ENCODE data around the gene CLIP3.

CLIP3 gene

GRCh38 chr19:36059180-36059910 lies 26.7 kb upstream of the CLIP3 start:
- H3K36me3 Mint-ChIP-seq (ENCODE audit: insufficient read depth) = peaks cover 6% of the 10 kb centered on the region
- H3K9me3 Mint-ChIP-seq = no peaks in the 10 kb centered on the region
- ATAC-seq (replicated peaks; ENCODE audit: extremely low read depth, poor library complexity, severe bottlenecking) (no peak), DNase-seq (ENCODE audit: low spot score in 2 of 2) (no peak)
- no peak overlapping the region for H3K27ac Mint-ChIP-seq (ENCODE audit: low read depth)
- H3K27me3 Mint-ChIP-seq = no peaks in the 10 kb centered on the region
- H3K4me3 Mint-ChIP-seq = no peak overlapping the region
- peaks cover 12% of the 10 kb centered on the region for H3K4me1 Mint-ChIP-seq

DNA sequence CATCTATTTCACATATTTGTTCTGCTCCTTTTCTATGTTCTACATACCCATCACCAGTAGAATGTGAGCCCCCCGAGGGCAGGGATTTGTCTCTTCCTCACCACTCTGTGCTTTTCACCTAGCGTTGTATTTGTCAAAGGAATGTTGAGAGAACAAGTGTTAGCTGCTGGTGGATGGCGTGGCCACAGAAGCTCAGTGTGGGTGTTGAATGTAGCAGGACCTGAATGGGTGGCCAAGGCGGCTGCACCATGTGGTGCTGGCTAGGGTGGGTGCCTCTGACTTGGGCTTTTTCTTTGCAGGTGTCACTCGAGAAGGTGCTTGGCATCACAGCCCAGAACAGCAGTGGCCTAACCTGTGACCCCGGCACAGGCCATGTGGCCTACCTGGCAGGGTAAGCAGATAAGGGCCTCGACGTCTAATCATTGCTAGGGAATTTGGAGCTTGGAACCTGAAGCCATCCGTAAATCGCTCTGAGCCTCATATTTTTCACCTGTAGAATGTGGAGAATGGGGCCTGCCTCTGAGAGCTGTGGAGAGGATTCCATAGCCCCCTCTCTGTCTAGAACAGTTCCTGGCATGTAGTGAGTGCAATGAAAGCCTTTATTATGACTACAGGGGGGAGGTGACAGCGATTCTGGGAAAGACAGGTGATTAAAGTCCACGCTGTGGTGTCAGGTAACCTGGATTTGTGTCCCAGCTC lies 26.0 kb upstream of the CLIP3 start:
- Mint-ChIP-seq H3K4me1 (peaks cover 17% of the 10 kb centered on the region), H3K36me3 (ENCODE audit: insufficient read depth) (peaks cover 11% of the 10 kb centered on the region), H3K27ac (ENCODE audit: low read depth) (no peak overlapping the region), H3K9me3 (no peaks in the 10 kb centered on the region), H3K27me3 (no peaks in the 10 kb centered on the region), H3K4me3 (no peak overlapping the region)
- DNase-seq (ENCODE audit: low spot score in 2 of 2) (no peak), ATAC-seq (replicated peaks; ENCODE audit: extremely low read depth, poor library complexity, severe bottlenecking) (no peak)

DNA sequence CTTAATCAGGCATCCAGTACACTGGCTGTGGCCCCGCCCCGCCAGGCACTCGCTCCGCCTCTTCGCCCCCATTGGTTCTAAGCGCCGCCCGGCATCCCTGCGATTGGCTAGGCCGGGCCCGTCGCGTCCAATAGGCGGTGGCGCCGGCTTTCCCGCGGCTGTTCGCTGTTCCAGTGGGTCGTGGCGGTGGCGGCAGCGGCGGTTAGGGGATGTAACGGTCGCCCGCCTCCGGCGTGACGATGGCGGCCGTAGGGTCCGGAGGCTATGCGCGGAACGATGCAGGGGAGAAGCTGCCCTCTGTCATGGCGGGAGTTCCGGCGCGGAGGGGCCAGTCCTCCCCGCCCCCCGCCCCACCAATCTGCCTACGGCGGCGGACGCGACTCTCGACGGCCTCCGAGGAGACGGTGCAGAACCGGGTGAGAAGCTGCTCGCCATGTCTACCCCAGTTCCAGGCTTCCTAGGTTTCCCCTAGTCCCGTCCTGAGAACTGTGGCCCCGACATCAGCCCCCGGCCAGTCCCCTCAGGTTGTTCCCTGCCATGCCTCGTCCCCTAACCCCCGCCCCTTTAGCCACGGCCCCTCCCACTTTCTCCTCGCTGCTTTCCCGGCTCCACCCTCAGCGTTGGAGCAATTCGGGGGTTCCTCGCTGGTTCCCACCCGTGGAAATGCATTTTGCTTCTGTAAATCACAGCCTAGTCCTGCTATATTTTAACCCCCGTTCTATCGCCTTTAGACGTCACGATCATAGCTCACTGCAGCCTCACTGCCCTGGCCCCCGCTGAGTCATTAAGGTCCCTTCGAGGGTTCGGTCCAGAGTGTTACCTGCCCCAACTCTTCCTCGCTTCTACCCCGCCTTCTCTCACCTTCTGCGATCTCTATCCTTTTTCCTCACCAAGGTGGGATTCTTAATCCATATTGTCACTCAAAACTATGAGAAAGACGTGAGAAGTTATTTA lies 22.3 kb upstream of the CLIP3 start, which contains the start of gene WDR62:
TSS of gene WDR62 (plus strand) at position 165 of the 954 bp plus-strand sequence. CDS start at position 240, 75 bp downstream.
- Mint-ChIP-seq H3K9me3 (no peaks in the 10 kb centered on the region), H3K27ac (ENCODE audit: low read depth) (peak within 1 kb of the TSS; percentile 72), H3K4me3 (peak within 1 kb of the TSS; percentile 91), H3K36me3 (ENCODE audit: insufficient read depth) (peaks cover 10% of the 10 kb centered on the region), H3K4me1 (peaks cover 33% of the 10 kb centered on the region), H3K27me3 (no peaks in the 10 kb centered on the region)
- DNase-seq (ENCODE audit: low spot score in 2 of 2) (peak in 1 of 2 donors; percentile 17), ATAC-seq (replicated peaks; ENCODE audit: extremely low read depth, poor library complexity, severe bottlenecking) (peak; percentile 71)

- ATAC-seq (replicated peaks; ENCODE audit: extremely low read depth, poor library complexity, severe bottlenecking) = peak; percentile 88
- Mint-ChIP-seq H3K27me3 (no peaks in the 10 kb centered on the region), H3K36me3 (ENCODE audit: insufficient read depth) (peaks cover 10% of the 10 kb centered on the region), H3K4me1 (peaks cover 33% of the 10 kb centered on the region), H3K27ac (ENCODE audit: low read depth) (peak within 1 kb of the TSS; percentile 72), H3K9me3 (no peaks in the 10 kb centered on the region), H3K4me3 (peak within 1 kb of the TSS; percentile 91)
- DNase-seq (ENCODE audit: low spot score in 2 of 2) = peak; percentile 99 to 100
These were observed 21.6 kb upstream of the CLIP3 start, which contains the start of gene THAP8 for GRCh38 chr19:36054119-36054732. THAP8 (minus strand) TSS chr19:36054285; CDS start chr19:36054217, 68 bp downstream.

GRCh38 chr19:36051637-36052036 lies 19.0 kb upstream of the CLIP3 start:
- no peak overlapping the region for H3K4me3 Mint-ChIP-seq
- H3K4me1 Mint-ChIP-seq = peaks cover 33% of the 10 kb centered on the region
- H3K36me3 Mint-ChIP-seq (ENCODE audit: insufficient read depth) = peaks cover 10% of the 10 kb centered on the region
- H3K27ac Mint-ChIP-seq (ENCODE audit: low read depth) = no peak overlapping the region
- H3K9me3 Mint-ChIP-seq = no peaks in the 10 kb centered on the region
- H3K27me3 Mint-ChIP-seq = no peaks in the 10 kb centered on the region
- ATAC-seq (replicated peaks; ENCODE audit: extremely low read depth, poor library complexity, severe bottlenecking) = no peak
- DNase-seq (ENCODE audit: low spot score in 2 of 2) = no peak

GRCh38 chr19:36051236-36051635 lies 18.6 kb upstream of the CLIP3 start:
- H3K4me1 Mint-ChIP-seq = peaks cover 31% of the 10 kb centered on the region
- DNase-seq (ENCODE audit: low spot score in 2 of 2) = no peak
- no peak overlapping the region for H3K4me3 Mint-ChIP-seq
- no peak overlapping the region for H3K27ac Mint-ChIP-seq (ENCODE audit: low read depth)
- no peaks in the 10 kb centered on the region for H3K27me3 Mint-ChIP-seq
- no peaks in the 10 kb centered on the region for H3K9me3 Mint-ChIP-seq
- ATAC-seq (replicated peaks; ENCODE audit: extremely low read depth, poor library complexity, severe bottlenecking) = no peak
- H3K36me3 Mint-ChIP-seq (ENCODE audit: insufficient read depth) = peaks cover 10% of the 10 kb centered on the region

DNA sequence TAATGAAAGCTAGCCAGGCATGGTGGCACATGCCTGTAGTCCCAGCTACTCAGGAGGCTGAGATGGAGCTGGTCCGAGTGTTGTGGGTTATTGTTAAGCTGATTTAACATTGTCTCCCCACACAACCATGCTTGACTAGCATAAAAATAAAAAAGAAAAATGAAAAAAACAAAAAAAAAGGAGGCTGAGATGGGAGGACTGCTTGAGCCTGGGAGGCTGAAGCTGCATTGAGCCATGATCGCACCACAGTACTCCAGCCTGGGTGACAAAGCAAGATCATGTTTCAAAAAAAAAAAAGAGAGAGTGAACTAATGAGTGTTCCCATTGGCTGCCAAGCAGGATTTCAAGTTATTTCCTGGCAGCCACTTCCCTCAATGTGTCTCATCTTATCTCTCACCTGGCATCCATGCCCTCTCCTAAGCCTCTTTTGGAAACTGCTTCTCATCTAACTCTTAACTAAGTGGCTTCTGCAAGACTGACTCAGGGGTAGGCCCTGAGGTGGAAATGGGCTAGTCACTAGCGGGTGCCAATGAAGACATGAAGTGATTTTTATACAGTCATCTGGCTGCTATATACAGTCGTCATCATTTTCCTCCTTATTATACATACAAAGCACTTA lies 16.5 kb upstream of the CLIP3 start:
- Mint-ChIP-seq H3K27me3 (no peaks in the 10 kb centered on the region), H3K36me3 (ENCODE audit: insufficient read depth) (peaks cover 5% of the 10 kb centered on the region), H3K27ac (ENCODE audit: low read depth) (no peak overlapping the region), H3K4me1 (peaks cover 20% of the 10 kb centered on the region), H3K4me3 (no peak overlapping the region), H3K9me3 (no peaks in the 10 kb centered on the region)
- no peak for DNase-seq (ENCODE audit: low spot score in 2 of 2)
- no peak for ATAC-seq (replicated peaks; ENCODE audit: extremely low read depth, poor library complexity, severe bottlenecking)

DNA sequence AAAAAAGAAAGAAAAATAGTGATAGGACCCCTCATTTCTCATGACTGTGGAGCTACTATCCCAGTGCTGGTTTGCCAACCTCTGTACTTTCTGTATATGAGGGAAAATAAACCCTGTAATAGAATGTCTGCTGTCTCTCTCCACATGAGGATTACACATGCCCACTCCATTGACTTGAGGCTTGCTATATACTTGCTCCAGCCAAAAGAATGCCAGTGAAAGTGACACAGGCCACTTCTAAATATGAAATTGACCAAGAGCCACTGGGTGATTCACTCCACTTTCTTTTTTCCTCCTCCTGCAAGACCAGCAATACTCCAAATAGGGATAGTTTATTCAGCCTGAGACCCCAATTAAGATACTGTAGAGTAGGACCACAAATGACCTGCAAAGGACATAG lies 15.2 kb upstream of the CLIP3 start:
- Mint-ChIP-seq H3K4me3 (no peak overlapping the region), H3K9me3 (no peaks in the 10 kb centered on the region), H3K4me1 (peaks cover 12% of the 10 kb centered on the region), H3K27ac (ENCODE audit: low read depth) (no peak overlapping the region), H3K27me3 (no peaks in the 10 kb centered on the region), H3K36me3 (ENCODE audit: insufficient read depth) (peaks cover 1% of the 10 kb centered on the region)
- DNase-seq (ENCODE audit: low spot score in 2 of 2) = no peak
- no peak for ATAC-seq (replicated peaks; ENCODE audit: extremely low read depth, poor library complexity, severe bottlenecking)

GRCh38 chr19:36046443-36047050 lies 13.9 kb upstream of the CLIP3 start:
- DNase-seq (ENCODE audit: low spot score in 2 of 2) = no peak
- H3K9me3 Mint-ChIP-seq = no peaks in the 10 kb centered on the region
- no peak overlapping the region for H3K4me3 Mint-ChIP-seq

GRCh38 chr19:36043952-36044351 lies 11.3 kb upstream of the CLIP3 start:
- Mint-ChIP-seq H3K36me3 (ENCODE audit: insufficient read depth) (peaks cover 3% of the 10 kb centered on the region), H3K4me3 (no peak overlapping the region), H3K4me1 (no peaks in the 10 kb centered on the region), H3K9me3 (no peaks in the 10 kb centered on the region), H3K27me3 (no peaks in the 10 kb centered on the region), H3K27ac (ENCODE audit: low read depth) (no peak overlapping the region)
- DNase-seq (ENCODE audit: low spot score in 2 of 2) (no peak), ATAC-seq (replicated peaks; ENCODE audit: extremely low read depth, poor library complexity, severe bottlenecking) (no peak)

More at GRCh38 chr19:36046443-36047050, 13.9 kb upstream of the CLIP3 start:
- no peak for ATAC-seq (replicated peaks; ENCODE audit: extremely low read depth, poor library complexity, severe bottlenecking)
- H3K36me3 Mint-ChIP-seq (ENCODE audit: insufficient read depth) = no peaks in the 10 kb centered on the region
- H3K4me1 Mint-ChIP-seq = peaks cover 11% of the 10 kb centered on the region
- no peaks in the 10 kb centered on the region for H3K27me3 Mint-ChIP-seq
- no peak overlapping the region for H3K27ac Mint-ChIP-seq (ENCODE audit: low read depth)

DNA sequence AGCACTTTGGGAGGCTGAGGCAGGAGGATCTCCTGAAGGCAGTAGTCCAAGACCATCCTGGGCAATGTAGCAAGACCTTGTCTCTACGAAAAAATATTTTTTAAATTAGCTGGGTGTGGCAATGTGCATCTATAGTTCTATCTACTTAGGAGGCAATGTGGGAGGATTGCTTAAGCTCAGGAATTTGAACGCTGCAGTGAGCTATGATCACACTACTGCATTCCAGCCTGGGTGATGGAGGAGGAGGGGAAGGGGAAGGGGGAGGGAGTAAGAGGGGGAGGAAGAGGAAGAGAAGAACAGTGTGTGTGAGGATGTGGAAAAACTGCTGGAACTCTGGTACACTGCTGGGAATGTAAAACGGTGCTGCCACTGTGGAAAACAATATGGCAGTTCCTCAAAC lies 9.2 kb upstream of the CLIP3 start:
- peaks cover 7% of the 10 kb centered on the region for H3K4me1 Mint-ChIP-seq
- H3K27me3 Mint-ChIP-seq = no peaks in the 10 kb centered on the region
- H3K9me3 Mint-ChIP-seq = no peaks in the 10 kb centered on the region
- H3K36me3 Mint-ChIP-seq (ENCODE audit: insufficient read depth) = peaks cover 4% of the 10 kb centered on the region
- H3K4me3 Mint-ChIP-seq = no peak overlapping the region
- DNase-seq (ENCODE audit: low spot score in 2 of 2) = no peak
- ATAC-seq (replicated peaks; ENCODE audit: extremely low read depth, poor library complexity, severe bottlenecking) = no peak
- H3K27ac Mint-ChIP-seq (ENCODE audit: low read depth) = no peak overlapping the region
